ENCODE measurements around the gene FUT7.

The FUT7 gene

GRCh38 chr9:137023157-137023556 lies 8.7 kb downstream of the FUT7 start:
- Histone ChIP-seq H3K27ac (ENCODE audit: low read depth, low read length, poor library complexity, severe bottlenecking) (no peak overlapping the region), H3F3A (ENCODE audit: insufficient read depth, low read length) (no peaks in the 10 kb centered on the region), H2AFZ (ENCODE audit: low read length) (no peak overlapping the region), H3K4me2 (ENCODE audit: low read length) (no peak overlapping the region), H3K4me3 (ENCODE audit: low read depth, low read length, poor library complexity, severe bottlenecking) (no peak overlapping the region), H3K9me3 (ENCODE audit: low read length) (no peaks in the 10 kb centered on the region), H3K4me1 (ENCODE audit: insufficient read depth, low read length, severe bottlenecking) (peaks cover 10% of the 10 kb centered on the region), H3K36me3 (ENCODE audit: insufficient read depth, low read length) (no peaks in the 10 kb centered on the region), H3K79me2 (ENCODE audit: insufficient read depth, low read length) (no peaks in the 10 kb centered on the region), H3K9ac (ENCODE audit: low read length) (no peak overlapping the region), H3K27me3 (ENCODE audit: insufficient read depth, low read length) (peaks cover 7% of the 10 kb centered on the region), H4K20me1 (ENCODE audit: insufficient read depth, low read length) (no peaks in the 10 kb centered on the region), H3K9me2 (ENCODE audit: low read depth, low read length) (no peaks in the 10 kb centered on the region)
- TF ChIP-seq CTCF (IDR thresholded peaks at IDR 0.05; ENCODE audit: low read length) (no peak), EZH2 (IDR thresholded peaks at IDR 0.05; ENCODE audit: borderline replicate concordance, low read length) (no peak)

- Histone ChIP-seq H3K79me2 (ENCODE audit: insufficient read depth, low read length) (no peaks in the 10 kb centered on the region), H2AFZ (ENCODE audit: low read length) (no peak overlapping the region), H3K36me3 (ENCODE audit: insufficient read depth, low read length) (no peaks in the 10 kb centered on the region), H4K20me1 (ENCODE audit: insufficient read depth, low read length) (no peaks in the 10 kb centered on the region), H3K4me1 (ENCODE audit: insufficient read depth, low read length, severe bottlenecking) (peaks cover 10% of the 10 kb centered on the region), H3K27ac (ENCODE audit: low read depth, low read length, poor library complexity, severe bottlenecking) (no peak overlapping the region), H3K9ac (ENCODE audit: low read length) (no peak overlapping the region), H3K4me2 (ENCODE audit: low read length) (no peak overlapping the region), H3F3A (ENCODE audit: insufficient read depth, low read length) (no peaks in the 10 kb centered on the region), H3K27me3 (ENCODE audit: insufficient read depth, low read length) (peaks cover 7% of the 10 kb centered on the region), H3K9me2 (ENCODE audit: low read depth, low read length) (no peaks in the 10 kb centered on the region), H3K9me3 (ENCODE audit: low read length) (no peaks in the 10 kb centered on the region), H3K4me3 (ENCODE audit: low read depth, low read length, poor library complexity, severe bottlenecking) (no peak overlapping the region)
- TF ChIP-seq CTCF (IDR thresholded peaks at IDR 0.05; ENCODE audit: low read length) = no peak
- TF ChIP-seq EZH2 (IDR thresholded peaks at IDR 0.05; ENCODE audit: borderline replicate concordance, low read length) = no peak
Observed at GRCh38 chr9:137022662-137023008, 9.3 kb downstream of the FUT7 start.

- no peaks in the 10 kb centered on the region for H3K79me2 ChIP-seq (ENCODE audit: insufficient read depth, low read length)
- no peak overlapping the region for H3K27ac ChIP-seq (ENCODE audit: low read depth, low read length, poor library complexity, severe bottlenecking)
- no peak for TF ChIP-seq CTCF (IDR thresholded peaks at IDR 0.05; ENCODE audit: low read length)
- no peak for TF ChIP-seq EZH2 (IDR thresholded peaks at IDR 0.05; ENCODE audit: borderline replicate concordance, low read length)
- no peak overlapping the region for H2AFZ ChIP-seq (ENCODE audit: low read length)
- H3K9me3 ChIP-seq (ENCODE audit: low read length) = no peaks in the 10 kb centered on the region
- H4K20me1 ChIP-seq (ENCODE audit: insufficient read depth, low read length) = no peaks in the 10 kb centered on the region
- peaks cover 3% of the 10 kb centered on the region; the same call in 1 of the 2 replicates for H3K27me3 ChIP-seq (ENCODE audit: insufficient read depth, low read length)
- H3K4me3 ChIP-seq (ENCODE audit: low read depth, low read length, poor library complexity, severe bottlenecking) = no peak overlapping the region
- no peak overlapping the region for H3K4me2 ChIP-seq (ENCODE audit: low read length)
- H3K9ac ChIP-seq (ENCODE audit: low read length) = no peak overlapping the region
- H3K4me1 ChIP-seq (ENCODE audit: insufficient read depth, low read length, severe bottlenecking) = peaks cover 10% of the 10 kb centered on the region
- H3K36me3 ChIP-seq (ENCODE audit: insufficient read depth, low read length) = no peaks in the 10 kb centered on the region
- no peaks in the 10 kb centered on the region for H3K9me2 ChIP-seq (ENCODE audit: low read depth, low read length)
- no peaks in the 10 kb centered on the region for H3F3A ChIP-seq (ENCODE audit: insufficient read depth, low read length)
Observed at GRCh38 chr9:137021979-137022661, 9.8 kb downstream of the FUT7 start.
